ENCODE measurements around the gene PPP1R11. TPM values are rescaled to one million over a fixed set of nuclear protein-coding genes. Genes with fewer than 3 reads are reported as not detected.
A peak's percentile ranks its signal among the peaks of the same experiment; 100 is the strongest.

The PPP1R11 gene
- total and polyA plus RNA-seq, 9 of the 15 experiments (the other 6 are each of a cell fraction or from before 2014, with no cell fraction given): 17.8 to 94.8 (median 44.6) TPM

DNA sequence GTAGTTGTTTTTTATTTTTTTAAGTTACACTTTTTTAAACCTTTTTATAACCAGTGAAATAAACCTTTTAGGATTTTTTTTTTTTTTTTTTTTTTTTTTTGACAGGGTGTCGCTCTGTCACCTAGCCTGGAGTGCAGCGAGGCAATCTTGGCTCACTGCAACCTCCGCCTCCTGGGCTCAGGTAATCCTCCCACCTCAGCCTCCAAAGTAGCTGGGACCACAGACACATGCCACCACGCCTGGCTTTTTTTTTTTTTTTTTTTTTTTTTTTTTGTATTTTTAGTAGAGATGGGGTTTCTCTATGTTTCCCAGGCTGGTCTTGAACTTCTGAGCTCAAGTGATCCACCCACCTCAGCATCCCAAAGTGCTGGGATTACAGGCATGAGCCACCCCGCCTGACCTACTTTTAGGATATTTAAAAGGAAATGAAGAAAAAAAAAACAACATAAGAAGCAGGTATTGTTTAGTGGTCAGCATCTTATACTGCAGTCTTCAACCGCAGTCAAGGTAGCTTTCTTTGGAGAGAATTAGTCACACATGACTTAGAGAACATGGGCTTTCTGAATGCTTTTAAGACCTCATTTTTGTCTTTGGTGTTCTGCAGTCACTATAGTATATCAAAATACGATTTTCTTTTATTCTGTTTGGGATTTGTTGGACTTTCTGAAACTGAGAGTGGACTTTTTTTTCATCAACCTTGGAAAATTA lies 4.4 kb upstream of the PPP1R11 start:
- ChIA-PET POLR2A (no interaction called here), CTCF (ENCODE audit: low intra/inter-chr PET ratio) (no interaction called here)
- peak in 1 of 4 experiments; percentile 20 for DNase-seq (ENCODE audit: extremely low read depth in 1 of 4, low spot score in 3 of 4)
- H3K9me3 ChIP-seq (replicated peaks; ENCODE audit: control insufficient read depth, insufficient read depth, low read depth, low read length): no peaks in the 10 kb centered on the region
- H2AFZ ChIP-seq (ENCODE audit: low read depth, low read length): no peak overlapping the region
- no peaks in the 10 kb centered on the region for H3K27me3 ChIP-seq (ENCODE audit: control insufficient read depth in 2 of 2, insufficient read depth in 2 of 2, low read length in 2 of 2)
- no peak for ATAC-seq
- peak overlapping the region; percentile 85; the same call in 1 of the 3 replicates for H3K27ac ChIP-seq (ENCODE audit: extremely low read depth, low read depth, low read length)
- no peak for FAIRE-seq
- in situ Hi-C loops (cut with MboI) (no loop called here), intact Hi-C loops (cut with micrococcal nuclease) (loop anchor here (5.0 to 10.0 kb wide), 2 partner anchors 95 to 282 kb away; partner anchors contain the start of gene RPP21)
- BruUV-seq (replicated peaks): no TSS peak
- peaks cover 0 to 14% of the 10 kb centered on the region in 2 experiments; a peak in 3 of 5 replicates for H3K4me1 ChIP-seq (replicated peaks in 1 of 2; ENCODE audit: control insufficient read depth in 2 of 2, insufficient read depth in 2 of 2, low read length in 2 of 2)
- TF ChIP-seq FOXA1 (IDR thresholded peaks at IDR 0.05; ENCODE audit: borderline replicate concordance) (no peak), TRIM24 (IDR thresholded peaks at IDR 0.05) (peak in 1 of 2 experiments; percentile 33; a peak in 1 of 4 replicates), TRIM28 (IDR thresholded peaks at IDR 0.05) (peak; percentile 77), RBM25 (IDR thresholded peaks at IDR 0.05; ENCODE audit: low read depth, low read length, severe bottlenecking) (peak; percentile 75), CBX3 (IDR thresholded peaks at IDR 0.05; ENCODE audit: borderline replicate concordance in 1 of 2, low read length in 2 of 2) (peak in 1 of 2 experiments; percentile 77; a peak in 1 of 3 replicates), ZC3H11A (IDR thresholded peaks at IDR 0.05; ENCODE audit: low read depth, low read length) (no peak)
- peaks cover 58% of the 10 kb centered on the region for H3K79me2 ChIP-seq (ENCODE audit: control insufficient read depth, insufficient read depth, low read length)
- H3K9ac ChIP-seq (ENCODE audit: insufficient read depth in 1 of 2, low read depth in 2 of 2, low read length in 2 of 2): peak overlapping the region in 1 of 2 experiments; percentile 96; a peak in 1 of 4 replicates
- peak overlapping the region; percentile 93; the same call in 1 of the 2 replicates for H3K4me2 ChIP-seq (ENCODE audit: insufficient read depth, low read length)
- no peaks in the 10 kb centered on the region for H3K9me1 ChIP-seq (ENCODE audit: control insufficient read depth, insufficient read depth, low read length)
- peak overlapping the region; percentile 79 for H3K4me3 ChIP-seq
- WGBS (ENCODE audit: insufficient coverage, low coverage, missing lambda C conversion rate): 63% methylated on average over 5 of the region's 7 CpGs
- peaks cover 30% of the 10 kb centered on the region for H3K36me3 ChIP-seq (ENCODE audit: control insufficient read depth, insufficient read depth, low read length)
- H4K20me1 ChIP-seq (replicated peaks; ENCODE audit: control insufficient read depth, insufficient read depth, low read length): no peaks in the 10 kb centered on the region
